Measurements from ENCODE around the gene LYAR. TPM values are rescaled to one million over a fixed set of nuclear protein-coding genes. Genes with fewer than 3 reads are reported as not detected.

The LYAR gene
- total RNA-seq, 1 donor from 2014 or later, result 24.7 TPM

DNA sequence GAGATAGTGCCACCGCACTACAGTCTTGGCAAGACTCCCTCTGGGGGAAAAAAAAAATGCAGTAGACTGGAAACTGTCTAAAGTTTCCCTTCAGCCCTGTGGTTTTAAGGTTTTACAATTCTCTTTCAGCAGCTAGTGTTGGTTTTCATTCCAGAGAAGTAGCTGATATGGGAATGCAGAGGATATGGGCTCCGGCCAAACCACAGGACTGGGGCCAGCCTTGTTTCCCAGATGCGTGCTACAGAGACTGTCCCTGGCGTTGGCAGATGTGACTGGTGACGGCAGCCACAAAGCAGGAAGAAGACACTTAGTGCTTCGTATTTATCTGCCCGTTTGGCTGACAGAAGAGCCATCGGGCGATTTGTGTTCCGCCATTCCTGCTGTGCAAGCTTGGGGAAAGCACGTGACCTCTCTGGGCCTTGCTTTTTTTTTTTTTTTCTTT is 43.3 kb upstream of the LYAR start:
- TF ChIP-seq, protein P1, sequence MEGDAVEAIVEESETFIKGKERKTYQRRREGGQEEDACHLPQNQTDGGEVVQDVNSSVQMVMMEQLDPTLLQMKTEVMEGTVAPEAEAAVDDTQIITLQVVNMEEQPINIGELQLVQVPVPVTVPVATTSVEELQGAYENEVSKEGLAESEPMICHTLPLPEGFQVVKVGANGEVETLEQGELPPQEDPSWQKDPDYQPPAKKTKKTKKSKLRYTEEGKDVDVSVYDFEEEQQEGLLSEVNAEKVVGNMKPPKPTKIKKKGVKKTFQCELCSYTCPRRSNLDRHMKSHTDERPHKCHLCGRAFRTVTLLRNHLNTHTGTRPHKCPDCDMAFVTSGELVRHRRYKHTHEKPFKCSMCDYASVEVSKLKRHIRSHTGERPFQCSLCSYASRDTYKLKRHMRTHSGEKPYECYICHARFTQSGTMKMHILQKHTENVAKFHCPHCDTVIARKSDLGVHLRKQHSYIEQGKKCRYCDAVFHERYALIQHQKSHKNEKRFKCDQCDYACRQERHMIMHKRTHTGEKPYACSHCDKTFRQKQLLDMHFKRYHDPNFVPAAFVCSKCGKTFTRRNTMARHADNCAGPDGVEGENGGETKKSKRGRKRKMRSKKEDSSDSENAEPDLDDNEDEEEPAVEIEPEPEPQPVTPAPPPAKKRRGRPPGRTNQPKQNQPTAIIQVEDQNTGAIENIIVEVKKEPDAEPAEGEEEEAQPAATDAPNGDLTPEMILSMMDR (conservative IDR thresholded peaks at IDR 0.05), result no peak
- Mint-ChIP-seq H3K4me3 (no peak overlapping the region), H3K9me3 (no peaks in the 10 kb centered on the region), H3K4me1 (no peaks in the 10 kb centered on the region), H3K36me3 (ENCODE audit: low read depth) (no peaks in the 10 kb centered on the region), H3K27me3 (ENCODE audit: low read depth) (peaks cover 4% of the 10 kb centered on the region), H3K27ac (ENCODE audit: unreplicated experiment) (no peak overlapping the region)
- no peak for DNase-seq (ENCODE audit: low read depth, low spot score)

DNA sequence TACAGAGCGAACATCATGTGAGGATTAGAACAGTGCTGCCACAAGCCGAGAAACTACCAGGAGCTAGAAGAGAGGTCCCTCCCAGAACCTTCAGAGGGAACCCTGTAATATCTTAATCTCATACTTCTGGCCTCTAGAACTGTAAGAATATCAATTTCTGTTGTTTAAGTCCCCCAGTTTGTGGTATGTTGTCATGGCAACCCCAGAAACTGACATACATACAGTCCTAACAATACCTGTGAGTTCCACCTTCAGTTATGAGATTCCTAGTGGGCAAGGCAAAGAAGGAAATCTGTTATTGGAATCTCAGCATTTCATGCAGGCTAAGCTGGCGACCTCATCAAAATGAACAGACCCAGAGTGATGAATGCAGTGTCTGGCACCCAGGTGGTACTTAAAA is 42.6 kb upstream of the LYAR start:
- Mint-ChIP-seq H3K27ac (ENCODE audit: unreplicated experiment) (no peak overlapping the region), H3K9me3 (no peaks in the 10 kb centered on the region), H3K4me1 (peaks cover 2% of the 10 kb centered on the region), H3K36me3 (ENCODE audit: low read depth) (no peaks in the 10 kb centered on the region), H3K27me3 (ENCODE audit: low read depth) (no peaks in the 10 kb centered on the region), H3K4me3 (no peak overlapping the region)
- no peak for DNase-seq (ENCODE audit: low read depth, low spot score)
- TF ChIP-seq, protein P1 (conservative IDR thresholded peaks at IDR 0.05), result no peak

DNA sequence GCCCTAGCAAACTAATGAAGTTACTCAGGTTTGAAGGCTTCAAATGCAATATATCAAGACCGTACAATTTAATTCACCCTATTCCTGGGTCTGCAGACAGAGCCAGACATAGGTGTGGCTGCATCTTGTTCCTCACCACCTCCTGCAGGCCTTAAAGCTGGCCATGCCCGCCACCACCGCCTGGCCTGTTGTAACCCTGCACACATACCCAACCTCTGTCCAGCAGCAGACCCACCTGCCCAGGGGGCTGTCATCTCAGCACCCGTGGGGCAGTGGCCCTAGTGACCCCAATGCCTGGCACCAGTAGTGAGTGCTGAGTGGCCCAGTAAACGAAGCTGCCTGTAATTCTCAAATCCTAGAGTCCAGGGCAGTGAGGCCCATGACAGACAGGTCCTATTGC is 40.8 kb upstream of the LYAR start:
- Mint-ChIP-seq H3K4me1 (peaks cover 5% of the 10 kb centered on the region), H3K27me3 (ENCODE audit: low read depth) (no peaks in the 10 kb centered on the region), H3K4me3 (no peak overlapping the region), H3K9me3 (no peaks in the 10 kb centered on the region), H3K27ac (ENCODE audit: unreplicated experiment) (no peak overlapping the region), H3K36me3 (ENCODE audit: low read depth) (no peaks in the 10 kb centered on the region)
- no peak for DNase-seq (ENCODE audit: low read depth, low spot score)
- TF ChIP-seq, protein P1 (conservative IDR thresholded peaks at IDR 0.05), result no peak

DNA sequence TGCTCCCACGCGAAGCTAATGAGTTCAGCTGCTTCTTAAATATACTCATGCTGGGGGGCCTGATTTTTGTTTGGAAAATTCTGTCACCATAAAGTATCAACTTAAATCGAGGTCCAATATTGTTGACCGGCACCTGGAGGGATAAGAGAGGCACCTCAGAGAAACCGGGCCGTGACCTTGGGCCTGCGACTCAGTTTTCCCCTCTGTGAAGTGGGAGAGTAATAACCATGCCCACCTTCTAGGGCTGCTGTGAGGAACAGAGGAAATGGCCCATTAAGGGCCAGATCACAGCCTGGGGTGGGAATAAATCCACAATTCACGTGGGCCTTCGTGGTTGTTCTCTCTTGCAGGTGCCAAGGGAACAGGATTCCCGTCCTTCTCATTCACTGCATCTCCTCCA is 39.5 kb upstream of the LYAR start:
- Mint-ChIP-seq H3K4me1 (peaks cover 8% of the 10 kb centered on the region), H3K4me3 (no peak overlapping the region), H3K27ac (ENCODE audit: unreplicated experiment) (no peak overlapping the region), H3K9me3 (no peaks in the 10 kb centered on the region), H3K27me3 (ENCODE audit: low read depth) (no peaks in the 10 kb centered on the region), H3K36me3 (ENCODE audit: low read depth) (no peaks in the 10 kb centered on the region)
- TF ChIP-seq, protein P1 (conservative IDR thresholded peaks at IDR 0.05), result no peak
- no peak for DNase-seq (ENCODE audit: low read depth, low spot score)

DNA sequence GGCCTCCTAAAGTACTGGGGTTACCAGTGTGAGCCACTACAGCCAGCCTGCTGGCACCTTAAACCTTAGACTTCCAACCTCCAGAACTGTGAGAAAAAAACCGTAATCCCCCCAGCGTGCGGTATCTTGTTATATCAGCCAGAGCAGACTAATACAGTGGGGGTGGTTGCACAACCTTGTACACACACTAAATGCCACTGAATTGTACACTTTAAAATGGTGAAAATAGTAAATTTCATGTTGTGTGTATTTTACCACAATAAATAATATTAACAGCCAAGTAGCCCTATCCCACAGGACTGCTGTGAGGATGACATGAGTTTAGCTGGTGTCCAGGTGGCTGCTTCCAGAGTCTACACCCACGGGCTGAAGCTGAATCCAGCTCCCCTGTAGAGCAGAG is 38.9 kb upstream of the LYAR start:
- Mint-ChIP-seq H3K27ac (ENCODE audit: unreplicated experiment) (no peak overlapping the region), H3K27me3 (ENCODE audit: low read depth) (no peaks in the 10 kb centered on the region), H3K36me3 (ENCODE audit: low read depth) (peaks cover 2% of the 10 kb centered on the region), H3K9me3 (no peaks in the 10 kb centered on the region), H3K4me1 (peaks cover 14% of the 10 kb centered on the region), H3K4me3 (no peak overlapping the region)
- TF ChIP-seq, protein P1 (conservative IDR thresholded peaks at IDR 0.05), result no peak
- no peak for DNase-seq (ENCODE audit: low read depth, low spot score)

DNA sequence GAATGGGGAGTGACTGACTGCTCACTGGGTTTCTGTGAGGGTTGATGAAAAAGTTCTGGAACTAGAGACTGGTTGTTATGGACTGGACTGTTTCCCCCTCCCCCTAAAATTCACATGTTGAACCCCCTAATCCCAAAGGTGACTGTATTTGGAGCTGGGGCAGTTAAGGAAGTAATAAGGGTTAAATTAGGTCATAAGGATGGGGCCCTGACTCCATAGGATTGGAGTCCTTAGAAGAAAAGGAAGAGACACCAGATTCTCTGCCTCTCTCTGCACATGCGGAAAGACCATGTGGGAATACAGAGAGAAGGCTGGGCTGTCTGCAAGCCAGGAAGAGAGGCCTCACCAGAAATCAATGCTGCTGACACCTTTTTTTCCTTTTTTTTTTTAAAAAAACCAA is 38.3 kb upstream of the LYAR start:
- H3K4me3 Mint-ChIP-seq, result no peak overlapping the region
- TF ChIP-seq, protein P1 (conservative IDR thresholded peaks at IDR 0.05), result no peak

More for the DNA sequence above, 38.3 kb upstream of the LYAR start:
- DNase-seq (ENCODE audit: low read depth, low spot score), result no peak
- no peak overlapping the region for H3K27ac Mint-ChIP-seq (ENCODE audit: unreplicated experiment)
- no peaks in the 10 kb centered on the region for H3K9me3 Mint-ChIP-seq
- peaks cover 4% of the 10 kb centered on the region for H3K36me3 Mint-ChIP-seq (ENCODE audit: low read depth)
- H3K27me3 Mint-ChIP-seq (ENCODE audit: low read depth), result no peaks in the 10 kb centered on the region
- H3K4me1 Mint-ChIP-seq, result peaks cover 16% of the 10 kb centered on the region

Data from neural crest cell (in vitro differentiated cells).